H1 (cell line): ENCODE results near the gene DPYD. TPM values are rescaled to one million over a fixed set of nuclear protein-coding genes. Genes with fewer than 3 reads are reported as not detected.

Experiments used
- CREB1 ChIP-seq: IDR thresholded peaks from 2 replicates; pipeline ENCODE4 v1.6.1; 2012; ENCODE audit warnings: inconsistent platforms
- EGR1 ChIP-seq: IDR thresholded peaks from 2 replicates; pipeline ENCODE4 v1.6.1; 2011; ENCODE audit warnings: low read depth, low read length, borderline replicate concordance
- GTF2F1 ChIP-seq: IDR thresholded peaks from 2 replicates; pipeline ENCODE4 v1.6.1; 2012; ENCODE audit warnings: low read depth, low read length, improper control_type of control experiment, borderline replicate concordance
- JUN ChIP-seq: IDR thresholded peaks from 2 replicates; pipeline ENCODE4 v1.6.1; 2011; ENCODE audit warnings: low read depth, mild to moderate bottlenecking, improper control_type of control experiment, low read length
- KDM1A ChIP-seq: fragments of 200-600, 300-600 bp; sonication (generic); IDR thresholded peaks from 2 replicates; pipeline ENCODE4 v1.7.1; 2016; ENCODE audit warnings: mild to moderate bottlenecking, low read length, borderline replicate concordance
- PHF8 ChIP-seq: fragments of 200-600 bp; sonication (generic); conservative IDR thresholded peaks from 2 replicates; pipeline ENCODE4 v1.7.1; 2012; ENCODE audit warnings: low read depth, mild to moderate bottlenecking, inconsistent platforms, low read length, moderate library complexity
- POU5F1 ChIP-seq: IDR thresholded peaks from 2 replicates; pipeline ENCODE4 v1.6.1; 2011; ENCODE audit warnings: low read depth, mild to moderate bottlenecking, low read length, moderate library complexity
- RFX5 ChIP-seq: IDR thresholded peaks from 2 replicates; pipeline ENCODE4 v1.6.1; 2011; ENCODE audit warnings: low read depth, low read length, improper control_type of control experiment, borderline replicate concordance
- TEAD4 ChIP-seq: IDR thresholded peaks from 2 replicates; pipeline ENCODE4 v1.6.1; 2012; ENCODE audit warnings: low read depth, low read length, inconsistent platforms, mixed read lengths
- polyA plus RNA-seq, 7 experiments: library from polyadenylated mRNA; depleted of rRNA in 3 of 7; stranded (reverse) in 5 of 7; unstranded in 2 of 7; fragments of >200 nt in 5 of 7; fragments of 200-250 nt in 2 of 7; gene quantifications; 1 replicate in 5 of 7; 2 replicates in 1 of 7; 4 replicates in 1 of 7; pipeline versions ENCODE4 v1.2.1 to v1.2.3, GENCODE V29; 2011 to 2013; ENCODE audit warnings: missing spikeins in 2 of 7, mixed read lengths in 2 of 7
- total RNA-seq: library from RNA; stranded (reverse); fragmentation: NEBNext Ultra II Directional; extraction: Animal tissue kit (Norgen Biotek cat#: 25700); gene quantifications from 2 replicates; pipeline ENCODE4 v1.2.1, GENCODE V29; 2021
- TF ChIP-seq, protein P1 (sequence below): fragments of 300-600 bp; sonication (generic); IDR thresholded peaks from 2 replicates; pipeline ENCODE4 v1.7.1; 2012; ENCODE audit warnings: low read length, moderate library complexity, mild to moderate bottlenecking, inconsistent platforms; ENCODE audit not compliant: insufficient replicate concordance
- TF ChIP-seq, protein P2 (sequence below): IDR thresholded peaks from 2 replicates; pipeline ENCODE4 v1.6.1; 2012; ENCODE audit warnings: low read length, inconsistent platforms

The DPYD gene
- total and polyA plus RNA-seq, 2 of the 8 experiments (the other 6 are each of a cell fraction or from before 2014, with no cell fraction given), result 0.29 to 0.73 TPM

DNA sequence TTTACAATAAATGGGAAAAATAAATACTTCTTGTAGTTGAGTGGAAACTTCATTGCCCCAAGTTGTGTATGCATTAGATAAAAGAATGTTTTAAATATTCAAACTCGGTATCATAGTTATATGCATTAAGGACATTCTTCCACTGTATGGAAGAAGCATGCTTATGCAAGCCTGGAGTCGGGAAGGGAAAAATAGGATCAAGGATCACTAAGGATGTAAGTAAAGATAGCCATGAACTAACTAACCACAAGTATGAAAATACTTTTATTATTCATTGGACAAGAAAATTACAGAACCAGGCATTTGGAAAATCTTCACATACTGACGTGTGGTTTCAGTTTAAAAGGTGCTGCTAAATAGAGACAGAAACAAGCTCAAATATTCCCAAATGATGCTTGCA is 26.9 kb upstream of the DPYD start (continued):
- TF ChIP-seq, protein P1, sequence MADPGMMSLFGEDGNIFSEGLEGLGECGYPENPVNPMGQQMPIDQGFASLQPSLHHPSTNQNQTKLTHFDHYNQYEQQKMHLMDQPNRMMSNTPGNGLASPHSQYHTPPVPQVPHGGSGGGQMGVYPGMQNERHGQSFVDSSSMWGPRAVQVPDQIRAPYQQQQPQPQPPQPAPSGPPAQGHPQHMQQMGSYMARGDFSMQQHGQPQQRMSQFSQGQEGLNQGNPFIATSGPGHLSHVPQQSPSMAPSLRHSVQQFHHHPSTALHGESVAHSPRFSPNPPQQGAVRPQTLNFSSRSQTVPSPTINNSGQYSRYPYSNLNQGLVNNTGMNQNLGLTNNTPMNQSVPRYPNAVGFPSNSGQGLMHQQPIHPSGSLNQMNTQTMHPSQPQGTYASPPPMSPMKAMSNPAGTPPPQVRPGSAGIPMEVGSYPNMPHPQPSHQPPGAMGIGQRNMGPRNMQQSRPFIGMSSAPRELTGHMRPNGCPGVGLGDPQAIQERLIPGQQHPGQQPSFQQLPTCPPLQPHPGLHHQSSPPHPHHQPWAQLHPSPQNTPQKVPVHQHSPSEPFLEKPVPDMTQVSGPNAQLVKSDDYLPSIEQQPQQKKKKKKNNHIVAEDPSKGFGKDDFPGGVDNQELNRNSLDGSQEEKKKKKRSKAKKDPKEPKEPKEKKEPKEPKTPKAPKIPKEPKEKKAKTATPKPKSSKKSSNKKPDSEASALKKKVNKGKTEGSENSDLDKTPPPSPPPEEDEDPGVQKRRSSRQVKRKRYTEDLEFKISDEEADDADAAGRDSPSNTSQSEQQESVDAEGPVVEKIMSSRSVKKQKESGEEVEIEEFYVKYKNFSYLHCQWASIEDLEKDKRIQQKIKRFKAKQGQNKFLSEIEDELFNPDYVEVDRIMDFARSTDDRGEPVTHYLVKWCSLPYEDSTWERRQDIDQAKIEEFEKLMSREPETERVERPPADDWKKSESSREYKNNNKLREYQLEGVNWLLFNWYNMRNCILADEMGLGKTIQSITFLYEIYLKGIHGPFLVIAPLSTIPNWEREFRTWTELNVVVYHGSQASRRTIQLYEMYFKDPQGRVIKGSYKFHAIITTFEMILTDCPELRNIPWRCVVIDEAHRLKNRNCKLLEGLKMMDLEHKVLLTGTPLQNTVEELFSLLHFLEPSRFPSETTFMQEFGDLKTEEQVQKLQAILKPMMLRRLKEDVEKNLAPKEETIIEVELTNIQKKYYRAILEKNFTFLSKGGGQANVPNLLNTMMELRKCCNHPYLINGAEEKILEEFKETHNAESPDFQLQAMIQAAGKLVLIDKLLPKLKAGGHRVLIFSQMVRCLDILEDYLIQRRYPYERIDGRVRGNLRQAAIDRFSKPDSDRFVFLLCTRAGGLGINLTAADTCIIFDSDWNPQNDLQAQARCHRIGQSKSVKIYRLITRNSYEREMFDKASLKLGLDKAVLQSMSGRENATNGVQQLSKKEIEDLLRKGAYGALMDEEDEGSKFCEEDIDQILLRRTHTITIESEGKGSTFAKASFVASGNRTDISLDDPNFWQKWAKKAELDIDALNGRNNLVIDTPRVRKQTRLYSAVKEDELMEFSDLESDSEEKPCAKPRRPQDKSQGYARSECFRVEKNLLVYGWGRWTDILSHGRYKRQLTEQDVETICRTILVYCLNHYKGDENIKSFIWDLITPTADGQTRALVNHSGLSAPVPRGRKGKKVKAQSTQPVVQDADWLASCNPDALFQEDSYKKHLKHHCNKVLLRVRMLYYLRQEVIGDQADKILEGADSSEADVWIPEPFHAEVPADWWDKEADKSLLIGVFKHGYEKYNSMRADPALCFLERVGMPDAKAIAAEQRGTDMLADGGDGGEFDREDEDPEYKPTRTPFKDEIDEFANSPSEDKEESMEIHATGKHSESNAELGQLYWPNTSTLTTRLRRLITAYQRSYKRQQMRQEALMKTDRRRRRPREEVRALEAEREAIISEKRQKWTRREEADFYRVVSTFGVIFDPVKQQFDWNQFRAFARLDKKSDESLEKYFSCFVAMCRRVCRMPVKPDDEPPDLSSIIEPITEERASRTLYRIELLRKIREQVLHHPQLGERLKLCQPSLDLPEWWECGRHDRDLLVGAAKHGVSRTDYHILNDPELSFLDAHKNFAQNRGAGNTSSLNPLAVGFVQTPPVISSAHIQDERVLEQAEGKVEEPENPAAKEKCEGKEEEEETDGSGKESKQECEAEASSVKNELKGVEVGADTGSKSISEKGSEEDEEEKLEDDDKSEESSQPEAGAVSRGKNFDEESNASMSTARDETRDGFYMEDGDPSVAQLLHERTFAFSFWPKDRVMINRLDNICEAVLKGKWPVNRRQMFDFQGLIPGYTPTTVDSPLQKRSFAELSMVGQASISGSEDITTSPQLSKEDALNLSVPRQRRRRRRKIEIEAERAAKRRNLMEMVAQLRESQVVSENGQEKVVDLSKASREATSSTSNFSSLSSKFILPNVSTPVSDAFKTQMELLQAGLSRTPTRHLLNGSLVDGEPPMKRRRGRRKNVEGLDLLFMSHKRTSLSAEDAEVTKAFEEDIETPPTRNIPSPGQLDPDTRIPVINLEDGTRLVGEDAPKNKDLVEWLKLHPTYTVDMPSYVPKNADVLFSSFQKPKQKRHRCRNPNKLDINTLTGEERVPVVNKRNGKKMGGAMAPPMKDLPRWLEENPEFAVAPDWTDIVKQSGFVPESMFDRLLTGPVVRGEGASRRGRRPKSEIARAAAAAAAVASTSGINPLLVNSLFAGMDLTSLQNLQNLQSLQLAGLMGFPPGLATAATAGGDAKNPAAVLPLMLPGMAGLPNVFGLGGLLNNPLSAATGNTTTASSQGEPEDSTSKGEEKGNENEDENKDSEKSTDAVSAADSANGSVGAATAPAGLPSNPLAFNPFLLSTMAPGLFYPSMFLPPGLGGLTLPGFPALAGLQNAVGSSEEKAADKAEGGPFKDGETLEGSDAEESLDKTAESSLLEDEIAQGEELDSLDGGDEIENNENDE, result no peak
- TF ChIP-seq CREB1 (no peak), POU5F1 (no peak), JUN (no peak), GTF2F1 (no peak), TEAD4 (no peak), RFX5 (no peak), EGR1 (no peak), KDM1A (no peak), PHF8 (no peak)
- TF ChIP-seq, protein P2, sequence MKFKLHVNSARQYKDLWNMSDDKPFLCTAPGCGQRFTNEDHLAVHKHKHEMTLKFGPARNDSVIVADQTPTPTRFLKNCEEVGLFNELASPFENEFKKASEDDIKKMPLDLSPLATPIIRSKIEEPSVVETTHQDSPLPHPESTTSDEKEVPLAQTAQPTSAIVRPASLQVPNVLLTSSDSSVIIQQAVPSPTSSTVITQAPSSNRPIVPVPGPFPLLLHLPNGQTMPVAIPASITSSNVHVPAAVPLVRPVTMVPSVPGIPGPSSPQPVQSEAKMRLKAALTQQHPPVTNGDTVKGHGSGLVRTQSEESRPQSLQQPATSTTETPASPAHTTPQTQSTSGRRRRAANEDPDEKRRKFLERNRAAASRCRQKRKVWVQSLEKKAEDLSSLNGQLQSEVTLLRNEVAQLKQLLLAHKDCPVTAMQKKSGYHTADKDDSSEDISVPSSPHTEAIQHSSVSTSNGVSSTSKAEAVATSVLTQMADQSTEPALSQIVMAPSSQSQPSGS, result no peak
- TF ChIP-seq, all 59 proteins: peak for 0
